Measurements from ENCODE around the gene DCAF12L2.
"Not testable (repeated sequence)": the region's sequence is repeated elsewhere in the genome, so short reads cannot be mapped to it uniquely, and the experiment has no call there.

DCAF12L2 gene

DNA sequence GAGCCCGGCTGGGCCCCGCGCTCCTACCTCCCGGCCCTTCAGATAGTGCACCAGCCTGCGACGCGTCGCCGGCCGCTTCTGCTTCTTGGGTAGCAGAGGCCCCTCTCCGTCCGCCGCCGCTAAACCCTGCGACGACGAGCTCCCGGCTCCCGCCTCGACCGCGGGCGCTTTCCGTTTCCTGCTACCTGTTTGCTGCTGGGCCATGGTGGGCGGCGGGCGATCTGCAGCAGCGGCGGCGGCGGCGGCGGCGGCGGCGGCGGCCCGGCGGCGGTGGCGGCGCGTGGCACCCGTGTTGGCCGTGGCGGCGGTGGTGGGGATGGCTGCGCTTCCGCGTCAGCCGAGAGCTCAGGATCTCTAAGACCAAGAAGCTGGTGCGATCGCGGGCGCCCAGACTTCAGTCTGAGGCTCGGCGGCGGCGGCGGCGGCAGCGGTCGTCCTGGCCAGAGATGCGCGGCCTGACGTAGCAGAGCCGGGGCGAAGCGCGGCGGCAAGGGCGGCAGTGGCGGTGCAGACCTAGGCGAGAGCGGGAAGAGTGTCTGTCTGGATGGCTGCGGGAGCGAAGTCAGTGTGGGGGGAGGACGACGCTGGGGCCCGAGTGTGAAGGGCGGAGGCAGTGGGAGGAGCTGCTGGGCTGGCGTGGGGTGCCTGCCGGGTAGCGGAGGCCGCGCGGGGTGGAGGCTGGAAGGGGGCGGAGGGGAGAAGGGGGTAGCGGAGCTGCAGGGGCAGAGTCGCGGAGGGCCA is at the start of gene DCAF12L2:
Gene DCAF12L2, minus strand, starts transcription at position 569 of the 741 bp plus-strand sequence. Its CDS starts 365 bp downstream, at position 204.
- no peak for DNase-seq (ENCODE audit: low read depth)

DNA sequence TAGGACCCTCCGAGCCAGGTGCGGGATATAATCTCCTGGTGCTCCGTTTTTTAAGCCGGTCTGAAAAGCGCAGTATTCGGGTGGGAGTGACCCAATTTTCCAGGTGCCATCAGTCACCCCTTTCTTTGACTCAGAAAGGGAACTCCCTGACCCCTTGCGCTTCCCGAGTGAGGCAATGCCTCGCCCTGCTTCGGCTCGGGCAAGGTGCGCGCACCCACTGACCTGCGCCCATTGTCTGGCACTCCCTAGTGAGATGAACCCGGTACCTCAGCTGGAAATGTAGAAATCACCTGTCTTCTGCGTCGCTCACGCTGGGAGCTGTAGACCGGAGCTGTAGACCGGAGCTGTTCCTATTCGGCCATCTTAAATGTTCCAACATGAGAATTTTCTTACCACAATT is 24.8 kb upstream of the DCAF12L2 start:
- DNase-seq (ENCODE audit: low read depth) = not testable (repeated sequence)

DNA sequence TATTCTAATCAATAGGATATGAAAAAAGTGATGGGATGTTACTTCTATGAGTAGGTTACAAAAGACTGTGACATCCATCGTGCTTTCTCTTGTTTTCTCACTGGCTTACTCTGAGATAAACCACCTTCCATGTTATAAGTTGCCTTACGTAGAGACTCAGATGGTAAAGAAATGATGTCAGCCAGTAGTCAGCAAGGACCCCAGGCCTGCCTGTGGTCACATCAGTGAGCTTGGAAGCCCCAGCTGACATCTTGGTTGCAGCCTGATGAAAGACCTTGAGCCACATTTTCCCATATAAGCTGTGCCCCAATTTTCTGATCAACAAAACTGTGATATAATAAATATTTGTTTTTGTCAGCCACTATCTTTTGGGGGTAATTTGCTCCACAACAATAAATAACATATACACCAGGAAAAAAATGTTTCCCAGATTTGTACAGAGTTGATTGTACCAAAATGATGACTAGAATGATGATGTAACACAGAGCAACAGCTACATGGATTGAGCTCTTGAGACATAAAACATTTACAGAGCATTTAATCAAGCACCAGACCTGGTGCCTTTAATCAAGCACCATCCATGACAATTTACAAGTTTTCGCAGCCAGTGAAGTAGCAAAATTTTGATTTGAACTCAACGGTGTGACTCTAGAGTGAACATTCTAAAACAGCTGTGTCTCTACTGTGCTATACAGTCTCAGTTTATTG is 11.2 kb upstream of the DCAF12L2 start:
- DNase-seq (ENCODE audit: low read depth) = no peak

GRCh38 chrX:126170720-126171119 is 4.6 kb upstream of the DCAF12L2 start:
- no peak for DNase-seq (ENCODE audit: low read depth)

DNA sequence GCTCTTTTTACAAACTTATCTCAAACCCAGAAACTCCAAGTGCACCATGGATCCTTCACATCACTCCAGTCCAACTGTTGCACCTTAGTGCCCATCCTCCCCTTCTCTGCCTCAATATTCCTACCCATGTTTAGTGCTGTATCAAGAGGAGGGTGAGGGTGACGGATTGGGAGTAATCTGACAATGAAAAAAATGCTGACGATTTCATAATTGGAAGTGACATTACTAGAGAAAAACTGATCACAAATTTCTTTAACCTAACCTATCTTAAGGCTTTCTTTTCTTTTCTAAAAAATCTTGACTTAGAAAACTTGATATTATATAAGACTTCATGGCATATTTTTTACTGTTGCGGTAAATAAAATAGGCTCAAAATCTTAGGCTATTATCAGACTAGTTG is 1.5 kb upstream of the DCAF12L2 start:
- DNase-seq (ENCODE audit: low read depth) = no peak

- DNase-seq (ENCODE audit: low read depth) = no peak
Measured at GRCh38 chrX:126165401-126165720, 728 bp downstream of the DCAF12L2 start.

DNA sequence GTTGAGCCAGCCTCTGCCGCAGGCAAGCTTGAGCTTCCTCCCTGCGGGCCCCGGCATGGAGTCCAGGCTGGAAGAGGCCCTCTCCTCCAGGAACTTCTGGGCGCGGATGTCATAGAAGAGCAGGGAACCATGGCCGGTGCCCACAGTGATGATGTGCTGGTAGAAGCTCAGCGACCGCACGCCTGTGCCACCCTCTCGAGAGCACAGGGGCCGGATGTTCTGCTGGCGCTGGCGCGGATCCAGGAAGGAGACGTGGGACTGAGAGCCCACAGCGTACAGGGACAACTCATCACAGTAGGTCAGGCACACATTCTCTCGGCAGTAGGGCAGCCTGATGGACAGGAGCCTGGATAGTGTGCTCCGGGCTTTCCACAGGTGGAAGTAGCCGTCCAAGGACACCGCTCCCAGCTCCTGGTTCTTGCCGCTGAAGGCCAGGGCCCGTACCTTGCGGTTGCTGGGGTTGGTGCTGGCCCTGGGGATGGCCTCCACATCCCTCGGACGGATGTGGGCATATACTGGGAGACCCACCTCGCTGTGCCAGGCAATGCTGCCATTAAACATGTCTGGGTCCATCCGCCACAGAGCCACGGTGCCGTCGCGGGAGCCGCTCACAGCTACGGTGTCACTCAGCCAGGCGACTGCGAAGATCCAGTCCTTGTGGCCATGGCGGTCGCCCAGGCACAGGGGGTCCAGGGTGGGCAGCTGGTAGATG is 1.2 kb downstream of the DCAF12L2 start:
- DNase-seq (ENCODE audit: low read depth) = no peak

DNA sequence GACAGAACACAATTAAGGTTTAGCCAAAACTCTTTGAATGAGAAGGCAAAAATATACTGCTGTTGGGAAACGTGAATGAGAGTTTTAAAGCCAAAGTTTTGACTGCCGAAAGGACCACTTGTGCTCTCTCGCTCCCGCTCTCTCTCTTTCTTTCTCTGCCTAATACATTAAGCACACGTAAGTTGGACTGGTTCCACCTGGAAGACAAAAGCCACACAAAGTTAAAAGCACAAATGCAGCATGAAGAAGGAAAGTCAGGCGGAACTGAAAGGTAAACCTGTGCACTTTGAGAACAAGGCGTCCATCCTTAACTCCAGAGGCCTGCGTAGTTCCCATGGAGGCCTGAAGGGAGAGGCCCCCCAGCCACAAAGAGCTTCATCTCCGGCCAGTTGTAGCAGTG is 1.9 kb downstream of the DCAF12L2 start:
- DNase-seq (ENCODE audit: low read depth) = no peak

DNA sequence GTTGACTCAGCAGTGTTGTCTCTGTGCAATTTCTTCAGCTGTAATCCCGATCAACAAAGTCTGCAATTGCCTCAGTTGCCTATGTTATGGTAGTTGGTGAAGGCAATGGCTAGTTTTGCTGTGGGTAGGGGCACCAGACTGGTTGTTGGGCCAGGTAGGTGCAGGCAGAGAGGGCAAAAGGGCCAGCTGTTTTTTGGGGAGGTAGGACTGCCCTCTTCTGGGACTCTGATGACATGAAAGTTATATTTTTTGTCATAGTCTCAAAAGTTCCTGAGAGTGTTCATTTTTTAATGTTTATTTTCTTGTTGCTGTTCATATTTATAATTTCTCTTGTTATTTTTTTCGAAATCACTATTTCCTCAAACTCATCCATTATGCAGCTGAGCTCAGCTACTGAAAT is 25.1 kb downstream of the DCAF12L2 start:
- DNase-seq (ENCODE audit: low read depth) = no peak

DNA sequence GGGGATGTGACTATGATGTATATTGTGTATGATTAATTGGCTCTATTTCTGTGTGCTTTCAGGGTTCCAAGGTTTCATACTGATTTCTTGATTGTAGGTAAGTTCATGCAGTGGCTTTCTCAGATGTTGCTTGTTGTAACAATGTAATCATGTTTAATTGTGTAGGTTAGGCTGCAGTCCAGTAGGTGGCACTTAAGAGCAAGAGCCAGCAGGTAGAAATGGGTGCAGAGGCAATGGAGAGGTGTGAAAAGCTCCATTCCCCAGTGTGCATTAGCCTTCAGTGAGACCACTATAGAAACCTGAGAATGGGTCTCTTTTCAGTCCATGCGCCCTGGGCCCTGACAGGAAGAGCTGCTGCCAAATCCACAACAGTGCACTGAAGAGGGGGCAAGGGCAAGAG is 28.2 kb downstream of the DCAF12L2 start:
- no peak for DNase-seq (ENCODE audit: low read depth)

DNA sequence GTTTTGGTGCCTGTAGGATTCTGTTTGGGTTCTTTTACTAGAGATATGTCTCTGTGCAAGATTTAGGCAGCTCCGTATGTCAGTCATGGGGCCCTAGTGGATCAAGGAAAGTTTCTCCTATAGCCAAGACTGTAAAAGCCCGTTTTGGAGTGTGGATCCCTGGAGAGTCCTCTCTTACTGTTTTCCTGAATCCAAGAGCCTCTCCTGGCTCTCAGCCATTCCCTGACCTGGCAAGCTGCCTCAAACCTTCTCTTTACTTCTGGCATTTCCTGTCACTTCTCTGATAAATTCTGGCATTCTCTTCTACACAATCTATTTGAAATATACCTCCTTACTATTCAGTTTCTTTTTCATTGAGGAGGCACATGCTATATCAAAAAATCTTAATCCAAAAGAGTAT is 41.4 kb downstream of the DCAF12L2 start:
- no peak for DNase-seq (ENCODE audit: low read depth)
